IPS-NIHi7 (cell line): ENCODE data around the gene CCDC136.

ENCODE experiments used
- DNase-seq: peaks from one replicate; pipeline ENCODE4 v3.0.0; 2012; ENCODE audit warnings: mixed read lengths; ENCODE audit errors: extremely low spot score

The CCDC136 gene

DNA sequence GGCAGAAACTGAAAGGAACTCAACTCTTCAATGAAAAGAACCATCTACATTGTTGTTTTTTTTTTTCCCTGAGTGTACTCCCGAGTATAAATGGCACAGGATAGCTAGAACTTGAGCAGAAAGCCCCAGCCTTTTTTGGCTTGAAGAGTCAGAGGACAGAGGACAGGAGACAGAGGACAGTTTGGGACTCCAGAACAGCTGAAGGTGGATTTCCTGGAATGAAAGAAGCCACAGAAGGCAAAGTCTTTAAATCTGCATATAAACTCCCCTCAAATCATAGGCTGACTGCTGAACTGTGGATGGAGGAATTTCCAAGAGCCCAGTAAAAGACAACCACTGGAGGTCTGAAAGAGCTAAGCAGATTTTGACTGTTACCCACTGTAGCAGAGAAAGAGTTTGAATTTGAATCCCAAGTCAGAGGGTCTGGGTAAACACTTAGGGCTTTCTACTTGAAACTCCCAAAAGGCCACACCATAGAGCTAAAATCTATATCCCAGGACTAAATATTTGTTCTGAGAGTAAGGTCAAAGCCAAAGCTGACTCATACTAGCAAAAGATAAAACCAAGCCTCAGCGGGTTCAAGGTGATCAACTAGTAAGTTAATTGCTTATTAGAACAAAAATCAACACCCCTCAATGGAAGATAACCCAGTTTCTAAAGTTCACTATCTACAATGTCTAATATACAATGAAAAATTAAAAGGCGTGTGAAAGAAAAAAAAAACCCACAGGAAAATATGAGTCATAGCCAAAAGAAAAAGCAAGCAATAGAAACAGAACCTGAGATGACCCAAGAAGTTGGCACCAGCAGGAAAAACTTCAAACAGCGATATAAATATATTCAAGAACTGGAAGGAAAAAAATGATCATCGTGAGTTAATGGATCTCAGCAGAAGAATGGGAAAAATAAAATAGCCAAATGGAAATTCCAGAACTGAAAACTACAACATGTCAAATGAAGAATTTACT is 14.3 kb upstream of the CCDC136 start:
- DNase-seq: no peak

DNA sequence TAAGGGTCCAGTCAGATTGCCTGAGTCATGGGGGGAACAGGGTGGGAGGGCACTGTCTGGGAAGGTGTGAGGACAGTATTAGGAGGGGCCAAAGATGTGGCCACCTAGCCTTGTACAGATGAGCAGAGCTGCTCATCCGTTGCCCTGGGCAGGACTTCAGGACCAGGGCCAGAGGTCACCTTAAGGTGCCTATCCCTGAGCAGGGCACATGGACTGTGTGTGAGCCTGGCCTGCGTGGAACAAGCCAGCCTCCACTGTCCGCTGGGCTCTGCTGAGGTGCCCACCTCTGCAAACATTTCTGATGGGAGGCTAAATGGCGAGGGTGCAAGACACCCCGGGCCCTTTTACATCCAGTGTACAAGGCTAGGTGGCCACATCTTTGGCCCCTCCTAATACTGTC is 12.8 kb upstream of the CCDC136 start:
- DNase-seq: no peak

DNA sequence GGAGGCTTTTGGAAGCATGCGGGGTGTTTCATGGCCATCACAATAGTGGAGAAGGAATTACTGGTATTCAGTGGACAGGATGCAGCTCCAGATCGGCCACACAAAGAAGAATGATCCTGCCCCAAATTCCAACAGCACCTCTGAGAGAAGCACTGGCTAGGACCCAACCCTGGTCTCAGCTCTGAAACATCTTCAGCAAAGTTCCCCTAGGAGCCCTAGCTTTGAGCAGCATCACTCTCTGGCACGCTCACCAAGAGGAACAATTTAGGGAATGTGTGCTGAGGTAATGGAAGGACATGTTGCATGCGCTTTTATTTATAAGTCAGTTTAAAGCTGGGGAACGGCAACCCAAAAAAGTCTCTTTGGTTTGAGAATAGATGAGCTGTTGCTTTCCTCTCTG is 10.6 kb upstream of the CCDC136 start:
- no peak for DNase-seq

DNA sequence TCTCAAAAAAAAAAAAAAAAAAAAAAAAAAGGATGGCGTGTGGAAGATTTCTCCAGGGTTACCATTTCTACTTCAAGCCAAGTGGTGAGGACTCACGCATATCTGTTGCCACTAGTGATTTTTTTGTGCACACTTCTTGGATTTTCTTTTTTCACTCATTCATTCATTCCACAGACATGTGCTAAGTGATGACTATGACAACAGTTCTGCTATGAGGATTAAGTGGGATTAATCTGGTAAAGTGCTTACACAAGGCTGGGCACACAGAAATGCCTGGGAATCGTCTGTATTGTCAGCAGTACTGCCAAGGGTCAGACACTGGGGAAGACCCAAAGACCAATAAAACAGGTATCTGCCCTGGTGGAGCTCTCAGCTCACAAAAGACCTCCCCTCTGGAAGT is 9.9 kb upstream of the CCDC136 start:
- DNase-seq: no peak

DNA sequence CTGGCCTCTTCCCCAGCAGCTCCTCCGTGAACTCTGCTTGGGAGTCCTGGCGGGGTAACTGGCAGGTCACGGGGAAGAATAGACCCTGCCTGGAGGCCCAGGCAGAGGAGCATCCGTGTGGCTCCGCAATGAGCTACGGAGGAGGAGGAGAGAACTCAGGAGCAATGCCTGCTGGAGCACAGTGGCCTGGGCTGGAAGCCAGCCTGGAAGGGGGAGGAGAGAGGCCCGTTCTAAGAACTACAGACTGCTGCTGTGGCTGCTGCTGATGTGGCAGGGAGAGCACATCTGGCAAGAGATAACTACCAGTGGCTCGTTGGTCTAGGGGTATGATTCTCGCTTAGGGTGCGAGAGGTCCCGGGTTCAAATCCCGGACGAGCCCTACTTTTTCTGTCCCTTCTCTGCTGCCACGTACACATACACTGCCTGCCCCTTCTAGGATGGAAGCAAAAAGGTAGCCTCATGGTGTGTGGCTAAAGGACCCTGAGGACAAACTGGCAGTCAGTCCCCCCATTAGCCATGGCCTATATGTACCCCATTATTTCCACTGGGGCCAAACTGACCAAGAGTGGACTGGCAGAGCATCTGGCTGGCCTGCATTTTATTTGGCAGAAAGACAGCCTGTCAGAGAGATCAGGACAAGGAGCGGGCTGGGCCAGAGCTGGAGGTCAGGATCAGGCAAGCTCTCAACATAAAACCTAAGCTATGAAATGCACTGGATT is 8.5 kb upstream of the CCDC136 start:
- peak; percentile 93 for DNase-seq

DNA sequence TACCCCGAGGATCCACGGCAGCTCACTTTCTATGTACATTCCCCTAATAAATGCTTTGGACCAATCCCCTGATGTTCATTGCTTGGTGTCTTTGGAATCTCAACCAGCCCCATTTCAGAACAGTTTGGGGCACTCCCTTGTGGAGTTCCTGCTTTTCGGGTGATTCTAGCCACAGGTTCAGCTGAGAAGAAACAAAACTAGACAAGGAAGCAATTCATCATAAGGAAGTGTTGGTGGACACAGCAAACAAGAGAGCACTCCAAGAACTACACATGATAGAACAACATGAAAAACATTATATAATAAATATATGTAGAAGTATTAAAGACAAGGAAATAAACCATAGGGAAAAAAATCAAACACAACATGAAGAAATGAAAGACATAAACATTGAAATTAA is 6.0 kb upstream of the CCDC136 start:
- DNase-seq: no peak

DNA sequence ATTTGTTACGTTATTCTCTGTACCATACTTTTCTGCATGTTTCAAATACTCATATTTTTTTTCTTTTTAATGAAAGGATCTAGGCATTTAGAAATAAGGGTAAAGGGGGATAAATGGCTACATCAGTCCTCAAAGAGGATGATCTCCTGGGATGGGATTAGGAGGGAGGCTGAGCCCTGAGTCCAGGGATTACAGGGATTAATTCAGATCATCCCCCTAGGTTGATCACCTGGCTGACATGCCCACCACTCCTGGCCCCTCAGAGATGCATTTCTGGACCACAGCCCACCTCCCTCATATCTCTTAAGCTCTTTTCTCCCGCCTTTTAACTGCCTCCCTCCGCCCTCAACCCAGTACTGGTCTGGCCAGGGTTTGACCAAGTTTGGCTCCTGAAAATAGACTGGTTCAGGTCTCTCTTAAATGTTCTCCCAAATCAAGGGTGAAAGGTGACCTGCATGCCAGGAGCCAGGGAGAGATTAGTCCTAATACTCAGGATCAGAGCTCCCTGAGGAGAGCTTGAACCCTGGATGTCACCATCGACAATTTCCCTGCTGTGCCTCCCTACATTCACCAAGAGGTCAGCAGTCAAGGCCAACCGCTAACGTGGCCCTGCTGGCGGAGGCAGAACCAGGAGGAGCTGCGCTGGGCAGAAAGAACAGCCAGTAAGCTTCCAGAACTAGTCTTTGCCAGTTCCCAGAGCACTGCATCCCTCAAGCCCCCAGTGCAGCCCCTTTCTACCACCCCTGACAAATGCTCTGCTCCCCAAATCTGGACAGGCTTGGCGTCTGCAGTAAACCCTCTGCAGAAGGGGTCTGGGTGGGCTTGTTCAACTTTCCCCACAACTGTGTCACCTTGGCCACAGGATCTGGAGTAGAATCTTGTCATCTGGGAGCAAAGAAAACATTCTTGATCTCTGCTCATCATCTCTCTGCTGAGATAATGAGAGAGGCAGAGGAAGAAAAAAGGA is 3.0 kb upstream of the CCDC136 start:
- no peak for DNase-seq

DNA sequence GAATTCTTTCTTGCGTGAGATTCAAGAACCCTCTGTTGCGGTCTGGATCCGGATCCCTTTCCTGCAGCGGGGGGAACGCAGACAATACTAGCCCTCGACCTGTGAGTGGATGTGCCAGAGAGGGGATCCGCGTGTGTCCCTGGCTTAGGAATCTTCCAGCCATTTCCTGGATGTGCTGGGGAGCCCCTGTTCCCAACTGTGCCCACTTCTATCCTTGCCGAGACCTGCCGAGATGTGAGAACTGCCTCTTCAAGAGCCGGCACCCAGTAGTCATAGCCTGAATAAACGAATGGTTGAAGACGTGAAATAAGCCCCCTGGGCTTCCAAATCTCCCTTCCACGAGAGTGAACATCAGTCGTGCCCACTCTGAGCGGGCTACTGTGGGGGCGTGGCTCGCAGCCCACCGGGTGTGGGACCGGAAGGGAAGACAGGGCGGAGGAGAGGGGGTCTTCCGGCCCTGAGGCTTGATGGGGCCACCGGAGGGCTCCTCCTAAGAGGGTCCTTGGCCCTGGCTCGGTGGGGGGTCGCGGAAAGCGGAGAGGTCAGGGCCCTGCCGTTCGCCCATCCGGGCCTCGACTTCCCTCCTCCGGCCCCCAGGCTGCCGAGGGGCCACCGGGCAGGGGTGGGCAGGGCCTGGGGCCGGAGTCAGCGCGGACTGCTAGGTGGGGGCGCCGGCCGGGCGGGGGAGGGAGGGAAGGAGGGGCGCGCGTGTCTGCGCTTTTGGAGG is 1.3 kb upstream of the CCDC136 start:
- peak; percentile 46 for DNase-seq

DNA sequence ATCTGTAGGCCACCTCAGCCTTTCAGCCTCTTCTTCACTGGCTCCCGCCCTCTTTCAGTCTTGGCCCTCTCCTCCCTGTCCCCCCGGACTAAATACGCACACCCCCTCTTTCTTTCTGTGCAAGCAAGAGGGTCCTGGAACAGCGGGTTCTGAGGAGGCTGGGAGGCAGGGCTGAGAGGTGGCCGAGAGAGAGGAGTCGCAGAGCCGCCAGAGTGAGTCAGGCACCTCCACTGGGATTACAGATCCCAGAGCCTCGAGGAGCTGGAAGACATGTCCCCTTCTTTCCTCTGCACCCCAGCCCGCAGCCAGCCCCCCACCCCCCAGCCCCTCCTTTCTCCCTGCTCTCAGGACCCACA is 182 bp downstream of the CCDC136 start:
- DNase-seq: peak; percentile 51

DNA sequence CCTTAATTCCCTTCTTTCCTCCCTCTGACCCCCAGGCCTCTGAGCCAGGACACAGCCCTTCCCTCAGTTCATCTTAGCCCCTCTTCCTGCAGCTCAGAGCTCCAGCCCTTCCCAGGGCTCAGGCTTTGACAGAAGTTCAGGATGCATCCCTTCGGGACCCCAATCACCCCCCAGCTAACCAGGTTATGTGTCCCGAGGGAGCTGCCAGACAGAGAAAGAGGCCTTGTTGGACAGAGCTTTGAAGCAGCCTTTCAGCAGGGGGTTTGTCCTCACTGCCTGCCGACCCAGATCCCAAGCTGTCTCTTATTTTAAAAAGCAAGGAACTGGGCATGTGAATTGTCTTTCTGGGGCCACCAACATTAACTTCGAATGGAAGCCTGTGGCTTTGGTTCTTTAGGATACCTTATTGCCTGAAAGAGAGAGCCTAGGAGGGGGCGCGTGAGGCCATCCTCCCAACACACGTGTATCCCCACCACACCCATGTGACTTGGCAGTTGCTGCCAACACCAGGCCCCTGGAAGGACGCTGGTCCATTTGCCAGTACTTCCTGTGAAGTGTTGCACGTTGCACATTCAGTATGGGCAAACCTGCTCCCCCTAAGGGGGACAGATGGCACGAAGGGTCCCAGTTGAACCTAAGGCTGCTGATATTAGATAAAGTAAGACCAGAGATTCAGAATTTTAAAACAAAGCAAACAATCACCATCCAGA is 858 bp downstream of the CCDC136 start:
- DNase-seq: no peak

DNA sequence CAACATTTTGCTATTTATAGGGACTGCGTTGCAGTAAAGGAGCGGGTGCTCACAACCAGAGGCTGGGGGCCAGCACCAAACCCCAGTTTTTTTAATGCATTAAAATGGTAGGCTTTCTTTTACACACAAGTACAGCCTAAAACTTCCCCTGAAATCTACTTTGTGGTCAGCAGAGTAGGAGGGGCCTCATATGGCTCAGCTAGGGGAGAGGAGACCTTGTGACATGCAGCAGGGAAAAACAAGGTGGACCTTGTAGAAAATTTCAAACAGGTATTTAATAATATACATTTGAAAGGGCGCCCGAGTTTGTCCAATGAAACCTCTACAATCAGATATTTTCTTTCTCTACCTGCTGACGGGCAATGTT is 1.4 kb downstream of the CCDC136 start:
- no peak for DNase-seq

DNA sequence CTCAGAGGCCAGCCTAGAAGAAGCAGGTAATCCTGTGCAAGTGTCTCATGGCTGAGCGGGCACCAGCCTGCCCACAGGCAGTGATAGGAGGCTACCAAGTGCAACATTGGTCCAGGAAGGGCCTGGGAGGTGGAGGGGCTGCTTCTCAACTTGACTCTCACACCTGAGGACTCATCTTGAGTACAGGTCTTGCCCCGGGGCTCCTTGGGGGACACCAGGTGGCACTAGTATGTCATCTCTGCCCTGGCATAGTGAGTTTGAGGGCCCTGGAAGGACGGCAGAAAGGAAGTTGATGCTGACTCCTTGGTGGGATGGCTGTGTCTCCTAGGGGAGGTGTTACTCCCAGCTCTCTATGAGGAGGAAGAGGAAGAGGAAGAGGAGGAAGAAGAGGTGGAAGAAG is 2.3 kb downstream of the CCDC136 start:
- DNase-seq: peak; percentile 12

DNA sequence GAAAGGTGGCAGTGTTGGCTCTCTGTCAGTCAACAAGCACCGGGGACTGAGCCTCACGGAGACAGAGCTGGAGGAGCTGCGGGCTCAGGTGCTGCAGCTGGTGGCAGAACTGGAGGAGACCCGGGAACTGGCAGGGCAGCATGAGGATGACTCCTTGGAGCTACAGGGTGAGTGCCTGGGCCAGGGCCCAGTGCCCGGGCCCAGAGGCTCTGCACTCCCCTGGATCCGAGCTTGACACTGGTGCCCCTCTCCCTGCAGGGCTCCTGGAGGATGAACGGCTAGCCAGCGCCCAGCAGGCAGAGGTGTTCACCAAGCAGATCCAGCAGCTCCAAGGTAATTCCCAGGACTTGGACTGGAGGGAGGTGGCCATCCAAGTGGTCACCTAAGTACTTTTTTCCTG is 2.7 kb downstream of the CCDC136 start:
- no peak for DNase-seq

DNA sequence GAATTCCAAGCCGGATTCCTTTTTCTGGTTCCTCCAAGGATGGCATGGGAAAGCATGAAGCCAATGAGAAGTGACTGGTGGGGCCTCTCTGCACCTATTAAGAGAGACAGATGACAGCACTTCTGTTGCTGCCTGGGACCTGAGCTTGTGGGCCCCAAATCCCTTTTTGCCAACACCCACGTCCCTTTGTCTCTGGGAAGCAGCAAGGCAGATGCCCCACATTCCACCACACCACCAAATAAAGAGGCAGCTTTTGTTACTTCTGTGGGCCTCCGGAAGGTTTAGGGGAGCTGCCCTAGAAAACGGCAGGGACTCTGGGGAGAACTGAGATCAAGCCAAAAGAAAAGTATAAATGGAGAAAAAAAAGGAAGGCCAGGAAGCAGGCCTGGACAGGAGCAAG is 3.4 kb downstream of the CCDC136 start:
- DNase-seq: peak; percentile 6

DNA sequence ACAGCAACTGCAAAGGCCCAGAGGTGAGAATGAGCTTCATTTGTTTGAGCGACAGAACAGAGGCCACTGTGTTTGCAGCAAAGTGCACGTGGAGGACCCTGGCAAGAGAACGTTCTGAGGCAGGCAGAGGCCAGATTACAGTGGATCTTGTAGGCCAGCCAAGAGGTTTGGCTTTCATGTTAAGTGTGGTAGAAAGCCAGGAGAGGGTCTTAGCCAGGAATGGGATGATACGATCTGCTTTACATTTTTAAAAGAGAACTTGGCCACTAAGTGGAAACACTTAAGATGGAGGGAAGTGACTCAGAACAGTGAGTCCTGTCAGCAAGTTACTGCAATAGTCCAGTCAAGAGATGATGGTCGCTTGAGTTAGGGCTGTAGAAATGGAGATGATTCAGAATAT is 4.6 kb downstream of the CCDC136 start:
- DNase-seq: peak; percentile 3

DNA sequence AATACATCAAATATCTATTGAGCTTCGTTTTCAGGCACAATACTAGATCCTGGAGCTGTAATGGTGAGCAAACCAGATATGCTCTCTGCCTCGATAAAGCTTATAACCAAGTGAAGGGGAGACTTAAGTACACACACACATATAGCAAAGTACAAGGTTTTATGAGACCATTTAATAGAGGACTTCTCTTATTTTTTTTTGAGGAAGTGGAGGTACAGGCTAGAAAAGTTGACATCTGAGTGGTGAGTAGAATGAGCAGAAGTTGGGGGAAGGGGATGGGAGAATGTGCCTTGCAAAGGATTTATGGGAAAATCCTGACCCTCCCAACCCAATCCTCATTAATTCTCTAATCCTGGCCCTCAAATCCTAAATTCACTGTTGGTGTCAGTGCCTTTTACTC is 7.7 kb downstream of the CCDC136 start:
- DNase-seq: no peak

DNA sequence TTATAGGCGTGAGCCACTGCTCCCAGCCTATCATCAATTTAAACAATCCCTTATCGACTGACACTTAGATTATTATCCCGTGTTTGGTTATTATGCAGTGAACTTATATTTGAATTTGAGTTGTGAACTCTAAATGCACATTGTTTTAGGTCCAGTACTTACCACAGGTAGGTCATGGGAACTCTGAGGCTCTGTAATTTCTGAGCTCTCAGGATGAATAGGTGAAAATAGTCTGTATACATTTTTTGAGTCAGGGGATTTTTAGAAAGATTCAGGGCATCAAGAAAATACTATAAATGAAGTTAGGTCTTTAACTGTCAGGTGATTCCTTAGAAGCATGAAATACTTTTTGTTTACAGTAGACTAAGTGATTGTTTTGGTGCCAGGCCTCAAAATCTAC is 8.8 kb downstream of the CCDC136 start:
- DNase-seq: no peak

DNA sequence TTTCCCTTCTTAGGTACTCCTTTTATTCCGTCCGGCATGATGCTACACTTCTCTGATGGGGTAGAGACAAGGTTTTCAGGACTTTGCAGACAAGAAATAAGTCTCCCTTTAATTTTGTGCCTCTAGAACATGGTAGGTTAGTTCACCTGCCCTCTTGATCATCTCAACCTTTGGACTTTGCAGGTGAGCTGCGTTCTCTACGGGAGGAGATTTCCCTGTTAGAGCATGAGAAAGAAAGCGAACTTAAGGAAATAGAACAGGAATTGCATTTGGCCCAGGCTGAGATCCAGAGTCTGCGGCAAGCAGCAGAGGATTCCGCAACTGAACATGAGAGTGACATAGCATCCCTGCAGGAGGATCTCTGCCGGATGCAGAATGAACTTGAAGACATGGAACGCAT is 9.2 kb downstream of the CCDC136 start:
- no peak for DNase-seq

DNA sequence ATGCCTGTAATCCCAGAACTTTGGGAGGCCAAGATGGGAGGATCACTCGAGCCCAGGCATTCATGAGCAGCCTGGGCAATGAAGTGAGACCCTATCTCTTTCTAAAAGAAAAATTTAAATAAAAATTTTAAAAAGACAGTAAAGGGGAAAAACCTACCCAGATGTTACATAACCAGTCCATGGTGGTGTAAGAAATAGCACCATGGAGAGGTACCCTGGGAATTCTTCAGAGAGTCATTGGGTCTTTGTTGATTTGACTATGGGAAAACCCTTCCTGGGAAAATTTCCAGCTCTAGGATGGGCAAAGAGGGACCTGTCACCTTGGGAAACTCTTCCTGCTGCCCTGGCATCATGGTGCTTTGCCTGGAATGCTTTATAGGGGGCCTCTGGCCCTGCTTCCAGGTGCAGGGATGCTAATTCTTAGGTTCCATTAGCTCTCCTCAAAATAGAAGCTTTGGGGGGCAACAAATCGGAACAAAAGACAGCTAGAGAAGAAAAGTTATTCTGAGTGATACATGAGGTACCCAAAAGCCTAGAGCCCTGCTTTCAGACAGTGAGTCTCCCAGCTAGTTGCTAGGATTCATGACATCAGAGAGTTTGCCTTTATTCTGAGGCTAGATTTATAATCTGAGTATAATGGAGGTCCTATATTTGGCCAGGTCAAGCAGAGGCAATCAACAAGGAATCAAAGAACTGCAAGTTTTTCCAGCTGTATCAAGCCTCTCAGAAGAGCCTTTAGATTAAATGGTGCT is 10.1 kb downstream of the CCDC136 start:
- DNase-seq: no peak

DNA sequence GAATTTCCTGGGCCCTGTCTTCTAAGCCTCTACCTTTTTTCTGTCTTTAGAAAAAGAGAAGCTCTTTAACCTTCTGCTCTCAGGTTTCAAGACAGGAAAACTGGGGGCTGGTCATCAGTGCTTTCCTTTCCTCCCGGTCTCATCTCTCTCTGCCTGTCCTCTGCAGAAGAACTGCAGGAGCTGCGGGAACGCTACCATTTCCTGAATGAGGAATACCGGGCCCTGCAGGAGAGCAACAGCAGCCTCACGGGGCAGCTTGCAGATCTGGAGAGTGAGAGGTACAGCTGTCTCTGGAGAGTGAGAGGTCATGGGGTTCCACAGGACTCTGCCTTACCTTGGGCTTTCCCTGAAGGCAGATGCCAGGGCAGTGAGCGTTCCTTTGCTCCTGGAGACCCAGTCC is 12.7 kb downstream of the CCDC136 start:
- DNase-seq: peak; percentile 44
